Endodermal cell (in vitro differentiated cells): ENCODE measurements around the gene DCLRE1C. TPM values are rescaled to one million over a fixed set of nuclear protein-coding genes. Genes with fewer than 3 reads are reported as not detected.

Experiments used
- DNase-seq: peaks from one replicate; pipeline ENCODE4 v3.0.0-alpha.2; 2017
- H3K27ac ChIP-seq: 2 replicates; pipeline ENCODE4 v1.5.1; 2013; ENCODE audit warnings: mild to moderate bottlenecking, low read depth, low read length, moderate library complexity
- H3K27me3 ChIP-seq: 2 replicates; pipeline ENCODE4 v1.6.1; 2013; ENCODE audit warnings: mild to moderate bottlenecking, low read length, moderate library complexity; ENCODE audit not compliant: insufficient read depth, control insufficient read depth, poor library complexity, severe bottlenecking
- H3K36me3 ChIP-seq: 2 replicates; pipeline ENCODE4 v1.7.0; 2013; ENCODE audit warnings: mild to moderate bottlenecking, low read length, moderate library complexity; ENCODE audit not compliant: control insufficient read depth, insufficient read depth
- H3K4me1 ChIP-seq: one replicate; pipeline ENCODE4 v1.7.0; 2013; ENCODE audit warnings: low read length; ENCODE audit not compliant: control insufficient read depth, insufficient read depth
- H3K4me3 ChIP-seq: 2 replicates; pipeline ENCODE4 v1.5.1; 2013; ENCODE audit warnings: mild to moderate bottlenecking, low read length, moderate library complexity
- H3K9ac ChIP-seq: 2 replicates; pipeline ENCODE4 v1.6.1; 2013; ENCODE audit warnings: mild to moderate bottlenecking, low read length, moderate library complexity; ENCODE audit not compliant: poor library complexity, severe bottlenecking; ENCODE audit errors: extremely low read depth
- H3K9me3 ChIP-seq: 2 replicates; pipeline ENCODE4 v1.6.1; 2013; ENCODE audit warnings: mild to moderate bottlenecking, low read length, moderate library complexity; ENCODE audit not compliant: control insufficient read depth
- H3K27ac Mint-ChIP-seq: 2 replicates; pipeline ENCODE4 v1.8.0; 2020; ENCODE audit warnings: mixed read lengths
- H3K27me3 Mint-ChIP-seq: 2 replicates; pipeline ENCODE4 v1.8.0; 2021; ENCODE audit warnings: mild to moderate bottlenecking, mixed read lengths; ENCODE audit not compliant: insufficient read depth
- H3K36me3 Mint-ChIP-seq: 2 replicates; pipeline ENCODE4 v1.8.0; 2020; ENCODE audit warnings: low read depth, mixed read lengths
- H3K4me1 Mint-ChIP-seq: 2 replicates; pipeline ENCODE4 v1.8.0; 2020; ENCODE audit warnings: mixed read lengths
- H3K4me3 Mint-ChIP-seq: 2 replicates; pipeline ENCODE4 v1.8.0; 2020; ENCODE audit warnings: mild to moderate bottlenecking, moderate library complexity, mixed read lengths
- H3K9me3 Mint-ChIP-seq: 2 replicates; pipeline ENCODE4 v1.8.0; 2020; ENCODE audit warnings: mild to moderate bottlenecking, mixed read lengths
- WGBS, 2 experiments: methylation state at CpG; one replicate each; pipeline versions ENCODE4 v1.1.5 to v1.1.7; 2013; ENCODE audit warnings: missing lambda C conversion rate in 2 of 2, mixed read lengths in 1 of 2; ENCODE audit not compliant: insufficient coverage in 1 of 2, insufficient read length in 1 of 2; 5-methylcytosine and 5-hydroxymethylcytosine counted together
- total RNA-seq, 2 donors: library from RNA; stranded (reverse); fragmentation: NEBNext Ultra II Directional in 1 of 2; extraction: Animal tissue kit (Norgen Biotek cat#: 25700) in 1 of 2; gene quantifications; 2 replicates in 1 of 2; 3 replicates in 1 of 2; pipeline ENCODE4 v1.2.1, GENCODE V29; 2021
- TF ChIP-seq, protein P1 (sequence below): fragments of 200-600 bp; sonication (generic); conservative IDR thresholded peaks from 2 replicates; pipeline ENCODE4 v1.5.0; 2021; ENCODE audit warnings: antibody characterized with exemption, mild to moderate bottlenecking

Gene DCLRE1C
- total RNA-seq, 2 donors from 2014 or later: 5.2 to 10.0 TPM

DNA sequence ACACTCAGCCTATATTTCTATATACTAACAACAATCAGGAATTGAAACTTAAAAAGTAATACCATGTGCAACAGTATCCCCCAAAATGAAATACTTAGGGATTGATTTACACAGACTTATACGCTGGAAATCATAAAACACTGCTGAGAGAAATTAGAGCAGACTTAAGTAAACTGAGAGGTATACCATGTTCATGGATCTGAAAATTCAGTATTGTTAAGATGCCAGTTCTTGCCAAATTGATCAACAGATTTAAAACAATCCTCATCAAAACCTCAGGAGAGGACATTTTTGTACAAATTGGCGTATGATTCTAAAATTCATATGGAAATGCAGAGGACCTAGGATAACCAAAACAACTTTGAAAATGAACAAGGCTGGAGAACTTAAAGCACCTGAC, 37.3 kb downstream of the DCLRE1C start:
- Histone ChIP-seq H3K9me3 (peaks cover 46% of the 10 kb centered on the region), H3K27ac (no peak overlapping the region), H3K4me1 (no peaks in the 10 kb centered on the region), H3K9ac (no peak overlapping the region), H3K36me3 (peaks cover 37% of the 10 kb centered on the region), H3K27me3 (no peaks in the 10 kb centered on the region), H3K4me3 (peak overlapping the region; percentile 7)
- TF ChIP-seq, protein P1, sequence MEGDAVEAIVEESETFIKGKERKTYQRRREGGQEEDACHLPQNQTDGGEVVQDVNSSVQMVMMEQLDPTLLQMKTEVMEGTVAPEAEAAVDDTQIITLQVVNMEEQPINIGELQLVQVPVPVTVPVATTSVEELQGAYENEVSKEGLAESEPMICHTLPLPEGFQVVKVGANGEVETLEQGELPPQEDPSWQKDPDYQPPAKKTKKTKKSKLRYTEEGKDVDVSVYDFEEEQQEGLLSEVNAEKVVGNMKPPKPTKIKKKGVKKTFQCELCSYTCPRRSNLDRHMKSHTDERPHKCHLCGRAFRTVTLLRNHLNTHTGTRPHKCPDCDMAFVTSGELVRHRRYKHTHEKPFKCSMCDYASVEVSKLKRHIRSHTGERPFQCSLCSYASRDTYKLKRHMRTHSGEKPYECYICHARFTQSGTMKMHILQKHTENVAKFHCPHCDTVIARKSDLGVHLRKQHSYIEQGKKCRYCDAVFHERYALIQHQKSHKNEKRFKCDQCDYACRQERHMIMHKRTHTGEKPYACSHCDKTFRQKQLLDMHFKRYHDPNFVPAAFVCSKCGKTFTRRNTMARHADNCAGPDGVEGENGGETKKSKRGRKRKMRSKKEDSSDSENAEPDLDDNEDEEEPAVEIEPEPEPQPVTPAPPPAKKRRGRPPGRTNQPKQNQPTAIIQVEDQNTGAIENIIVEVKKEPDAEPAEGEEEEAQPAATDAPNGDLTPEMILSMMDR: no peak
- WGBS, 2 experiments: 94 to 95% methylated on average over 2 of the region's 2 CpGs
- DNase-seq: no peak
- H3K4me3 Mint-ChIP-seq: no peak overlapping the region
- no peaks in the 10 kb centered on the region for H3K27me3 Mint-ChIP-seq
- H3K4me1 Mint-ChIP-seq: no peaks in the 10 kb centered on the region
- H3K9me3 Mint-ChIP-seq: peaks cover 36% of the 10 kb centered on the region
- peaks cover 93% of the 10 kb centered on the region for H3K36me3 Mint-ChIP-seq
- H3K27ac Mint-ChIP-seq: no peak overlapping the region

DNA sequence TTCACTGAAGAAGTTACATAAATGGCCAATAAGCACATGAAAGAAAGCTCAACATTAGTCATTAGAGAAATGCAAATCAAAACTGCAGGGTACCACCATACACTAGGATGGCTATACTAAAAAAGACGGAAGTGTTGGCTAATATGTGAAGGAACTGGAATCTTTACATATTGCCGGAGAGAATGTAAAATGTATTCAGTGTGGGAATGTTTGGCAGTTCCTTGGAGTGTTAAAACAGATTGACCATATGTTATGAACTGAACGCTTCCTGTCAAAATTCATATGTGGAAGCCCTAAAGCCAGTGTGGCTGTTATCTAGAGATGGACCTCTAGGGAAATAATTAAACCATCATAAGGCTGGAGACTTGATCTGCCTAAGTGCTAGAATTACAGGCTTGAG, 42.1 kb downstream of the DCLRE1C start:
- no peaks in the 10 kb centered on the region for H3K4me1 ChIP-seq
- no peaks in the 10 kb centered on the region for H3K4me1 Mint-ChIP-seq
- DNase-seq: no peak
- H3K27ac ChIP-seq: no peak overlapping the region
- no peak overlapping the region for H3K9ac ChIP-seq
- H3K27me3 ChIP-seq: no peaks in the 10 kb centered on the region
- H3K36me3 Mint-ChIP-seq: peaks cover 94% of the 10 kb centered on the region
- H3K36me3 ChIP-seq: peaks cover 59% of the 10 kb centered on the region
- no peak overlapping the region for H3K27ac Mint-ChIP-seq
- H3K4me3 ChIP-seq: no peak overlapping the region
- peaks cover 47% of the 10 kb centered on the region for H3K9me3 ChIP-seq
- TF ChIP-seq, protein P1: no peak
- peaks cover 34% of the 10 kb centered on the region for H3K9me3 Mint-ChIP-seq
- H3K27me3 Mint-ChIP-seq: no peaks in the 10 kb centered on the region
- H3K4me3 Mint-ChIP-seq: no peak overlapping the region
- 94 to 97% methylated on average over 3 of the region's 3 CpGs for WGBS, 2 experiments

DNA sequence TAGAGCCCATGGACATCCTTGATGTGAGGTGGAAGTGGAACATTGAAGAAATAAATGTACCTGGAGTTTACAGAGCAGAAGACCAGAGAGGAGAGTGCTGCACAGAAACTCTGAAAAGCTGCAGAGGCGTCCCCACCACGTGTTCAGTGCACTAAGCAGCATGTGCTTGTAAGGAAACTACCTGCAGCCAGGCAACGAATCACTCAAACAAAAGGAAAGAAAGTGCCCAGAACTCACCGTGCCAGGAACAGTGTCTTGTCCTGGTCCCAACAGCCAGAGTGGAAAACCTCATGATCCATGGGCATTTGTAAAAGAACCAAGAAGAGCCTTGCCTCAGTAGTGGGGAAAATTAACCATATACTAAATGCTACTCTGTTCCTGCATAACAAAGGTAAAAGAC, 42.9 kb downstream of the DCLRE1C start:
- DNase-seq: no peak
- peaks cover 26% of the 10 kb centered on the region for H3K9me3 Mint-ChIP-seq
- H3K36me3 ChIP-seq: peaks cover 59% of the 10 kb centered on the region

More for the DNA sequence above, 42.9 kb downstream of the DCLRE1C start:
- peaks cover 46% of the 10 kb centered on the region for H3K9me3 ChIP-seq
- Mint-ChIP-seq H3K4me3 (no peak overlapping the region), H3K4me1 (no peaks in the 10 kb centered on the region), H3K36me3 (peaks cover 94% of the 10 kb centered on the region), H3K27ac (no peak overlapping the region), H3K27me3 (no peaks in the 10 kb centered on the region)
- no peak overlapping the region for H3K27ac ChIP-seq
- H3K27me3 ChIP-seq: no peaks in the 10 kb centered on the region
- no peak overlapping the region for H3K4me3 ChIP-seq
- no peak overlapping the region for H3K9ac ChIP-seq
- TF ChIP-seq, protein P1: no peak
- no peaks in the 10 kb centered on the region for H3K4me1 ChIP-seq
- WGBS, 2 experiments: 95 to 100% methylated on average over 3 to 4 of the region's 4 CpGs
